Skeletal muscle satellite cell (primary cell): ENCODE data around the gene LAMTOR2.
"Not testable (repeated sequence)": the region's sequence is repeated elsewhere in the genome, so short reads cannot be mapped to it uniquely, and the experiment has no call there.

Experiments
- H3K27me3 ChIP-seq: 2 replicates; pipeline ENCODE4 v1.7.0; 2013; ENCODE audit warnings: low read length; ENCODE audit not compliant: control insufficient read depth, insufficient read depth
- H3K36me3 ChIP-seq: 2 replicates; pipeline ENCODE4 v1.7.0; 2013; ENCODE audit warnings: mild to moderate bottlenecking, control low read depth, low read length; ENCODE audit not compliant: insufficient read depth
- H3K4me1 ChIP-seq: 2 replicates; pipeline ENCODE4 v1.7.0; 2013; ENCODE audit warnings: low read length; ENCODE audit not compliant: control insufficient read depth, insufficient read depth
- H3K4me2 ChIP-seq: 2 replicates; pipeline ENCODE4 v1.7.0; 2013; ENCODE audit warnings: mild to moderate bottlenecking, low read length
- H3K4me3 ChIP-seq: 2 replicates; pipeline ENCODE4 v1.7.0; 2013; ENCODE audit warnings: low read length
- H3K9ac ChIP-seq: 2 replicates; pipeline ENCODE4 v1.7.0; 2013; ENCODE audit warnings: mild to moderate bottlenecking, low read depth, low read length, moderate library complexity
- H3K9me3 ChIP-seq: replicated peaks from 2 replicates; pipeline ENCODE4 v1.7.0; 2013; ENCODE audit warnings: mild to moderate bottlenecking, control low read depth, low read length

LAMTOR2 gene

GRCh38 chr1:156069490-156070455 lies 15.2 kb downstream of the LAMTOR2 start:
- Histone ChIP-seq H3K4me1 (no peaks in the 10 kb centered on the region), H3K9ac (no peak overlapping the region), H3K36me3 (no peaks in the 10 kb centered on the region), H3K4me3 (no peak overlapping the region), H3K9me3 (no peaks in the 10 kb centered on the region), H3K27me3 (no peaks in the 10 kb centered on the region), H3K4me2 (no peak overlapping the region)

- H3K4me2 ChIP-seq: no peak overlapping the region
- H3K9me3 ChIP-seq: no peaks in the 10 kb centered on the region
- no peak overlapping the region for H3K9ac ChIP-seq
- H3K36me3 ChIP-seq: no peaks in the 10 kb centered on the region
- H3K4me3 ChIP-seq: no peak overlapping the region
- no peaks in the 10 kb centered on the region for H3K4me1 ChIP-seq
- H3K27me3 ChIP-seq: no peaks in the 10 kb centered on the region
Observed at GRCh38 chr1:156070548-156070947, 16.0 kb downstream of the LAMTOR2 start.

- not testable (repeated sequence) for H3K4me2 ChIP-seq, H3K36me3 ChIP-seq, H3K27me3 ChIP-seq, H3K9ac ChIP-seq, H3K9me3 ChIP-seq, H3K4me1 ChIP-seq, H3K4me3 ChIP-seq
Observed at GRCh38 chr1:156071332-156071816, 16.8 kb downstream of the LAMTOR2 start.

GRCh38 chr1:156072251-156072650 lies 17.7 kb downstream of the LAMTOR2 start:
- peaks cover 9% of the 10 kb centered on the region for H3K36me3 ChIP-seq

GRCh38 chr1:156073110-156073687 lies 18.6 kb downstream of the LAMTOR2 start:
- Histone ChIP-seq H3K27me3 (no peaks in the 10 kb centered on the region), H3K9me3 (no peaks in the 10 kb centered on the region), H3K9ac (no peak overlapping the region), H3K4me1 (no peaks in the 10 kb centered on the region), H3K4me2 (no peak overlapping the region), H3K36me3 (peaks cover 11% of the 10 kb centered on the region), H3K4me3 (no peak overlapping the region)

More at GRCh38 chr1:156072251-156072650, 17.7 kb downstream of the LAMTOR2 start:
- H3K4me3 ChIP-seq: no peak overlapping the region
- no peak overlapping the region for H3K4me2 ChIP-seq
- no peak overlapping the region for H3K9ac ChIP-seq
- no peaks in the 10 kb centered on the region for H3K27me3 ChIP-seq
- no peaks in the 10 kb centered on the region for H3K4me1 ChIP-seq
- H3K9me3 ChIP-seq: no peaks in the 10 kb centered on the region

- Histone ChIP-seq H3K27me3 (no peaks in the 10 kb centered on the region), H3K4me1 (no peaks in the 10 kb centered on the region), H3K9ac (no peak overlapping the region), H3K4me3 (no peak overlapping the region), H3K4me2 (no peak overlapping the region), H3K36me3 (peaks cover 11% of the 10 kb centered on the region), H3K9me3 (no peaks in the 10 kb centered on the region)
Observed at GRCh38 chr1:156073740-156074139, 19.2 kb downstream of the LAMTOR2 start.

- Histone ChIP-seq H3K4me3 (no peak overlapping the region), H3K36me3 (peaks cover 11% of the 10 kb centered on the region), H3K9ac (no peak overlapping the region), H3K27me3 (no peaks in the 10 kb centered on the region), H3K9me3 (no peaks in the 10 kb centered on the region), H3K4me2 (no peak overlapping the region), H3K4me1 (no peaks in the 10 kb centered on the region)
Observed at GRCh38 chr1:156074661-156075060, 20.1 kb downstream of the LAMTOR2 start.

- Histone ChIP-seq H3K27me3 (no peaks in the 10 kb centered on the region), H3K36me3 (peaks cover 11% of the 10 kb centered on the region), H3K4me1 (no peaks in the 10 kb centered on the region), H3K4me2 (no peak overlapping the region), H3K9ac (no peak overlapping the region), H3K9me3 (no peaks in the 10 kb centered on the region), H3K4me3 (no peak overlapping the region)
Observed at GRCh38 chr1:156075162-156075561, 20.6 kb downstream of the LAMTOR2 start.

GRCh38 chr1:156075775-156076204 lies 21.2 kb downstream of the LAMTOR2 start:
- Histone ChIP-seq H3K4me3 (no peak overlapping the region), H3K9ac (no peak overlapping the region), H3K36me3 (peaks cover 11% of the 10 kb centered on the region)

GRCh38 chr1:156076609-156077429 lies 22.2 kb downstream of the LAMTOR2 start:
- H3K9me3 ChIP-seq: no peaks in the 10 kb centered on the region
- peaks cover 11% of the 10 kb centered on the region for H3K36me3 ChIP-seq
- H3K9ac ChIP-seq: no peak overlapping the region
- no peaks in the 10 kb centered on the region for H3K27me3 ChIP-seq
- no peak overlapping the region for H3K4me2 ChIP-seq
- peaks cover 11% of the 10 kb centered on the region for H3K4me1 ChIP-seq
- no peak overlapping the region for H3K4me3 ChIP-seq

More at GRCh38 chr1:156075775-156076204, 21.2 kb downstream of the LAMTOR2 start:
- Histone ChIP-seq H3K27me3 (no peaks in the 10 kb centered on the region), H3K9me3 (no peaks in the 10 kb centered on the region), H3K4me2 (no peak overlapping the region), H3K4me1 (peaks cover 5% of the 10 kb centered on the region)

- no peak overlapping the region for H3K4me2 ChIP-seq
- H3K27me3 ChIP-seq: no peaks in the 10 kb centered on the region
- peaks cover 11% of the 10 kb centered on the region for H3K4me1 ChIP-seq
- H3K9ac ChIP-seq: no peak overlapping the region
- no peak overlapping the region for H3K4me3 ChIP-seq
- H3K9me3 ChIP-seq: no peaks in the 10 kb centered on the region
- H3K36me3 ChIP-seq: peaks cover 11% of the 10 kb centered on the region
Observed at GRCh38 chr1:156077430-156077760, 22.8 kb downstream of the LAMTOR2 start.
